SK-N-SH treated with all-trans-retinoic acid at 6 μM for 48 hours (cell line): ENCODE results near the gene STK4.

Source experiments
- ARNTL ChIP-seq: fragments of 450-650 bp; formaldehyde crosslinking; IDR thresholded peaks from 2 replicates; pipeline ENCODE4 v1.5.0; 2020; ENCODE audit warnings: low read depth, mild to moderate bottlenecking, moderate library complexity, borderline replicate concordance
- GLIS3 ChIP-seq: fragments of 250-450 bp; sonication (Bioruptor Pico); IDR thresholded peaks from 2 replicates; pipeline ENCODE4 v1.5.0; 2020; ENCODE audit warnings: mild to moderate bottlenecking, moderate library complexity
- PATZ1 ChIP-seq: fragments of 250-450 bp; sonication (Bioruptor Pico); IDR thresholded peaks from 2 replicates; pipeline ENCODE4 v1.8.0; 2020; ENCODE audit warnings: mild to moderate bottlenecking, moderate library complexity, borderline replicate concordance
- RARB ChIP-seq: fragments of 250-450 bp; sonication (Bioruptor Pico); IDR thresholded peaks from 2 replicates; pipeline ENCODE4 v1.8.0; 2021; ENCODE audit warnings: mild to moderate bottlenecking, moderate library complexity
- ZFP3 ChIP-seq: fragments of 250-450 bp; sonication (Bioruptor Pico); IDR thresholded peaks from 2 replicates; pipeline ENCODE4 v1.5.0; 2020; ENCODE audit warnings: mild to moderate bottlenecking, moderate library complexity
- ZNF70 ChIP-seq: fragments of 450-650 bp; formaldehyde crosslinking; IDR thresholded peaks from 2 replicates; pipeline ENCODE4 v1.5.0; 2020; ENCODE audit warnings: mild to moderate bottlenecking, moderate library complexity
- ZNF8 ChIP-seq: fragments of 450-650 bp; formaldehyde crosslinking; IDR thresholded peaks from 2 replicates; pipeline ENCODE4 v1.5.0; 2020; ENCODE audit warnings: mild to moderate bottlenecking, moderate library complexity

- TF ChIP-seq ZNF8 (no peak), GLIS3 (CRISPR knock-in tag) (no peak), ZFP3 (CRISPR knock-in tag) (no peak), ARNTL (CRISPR knock-in tag) (no peak), ZNF70 (CRISPR knock-in tag) (no peak), PATZ1 (no peak), RARB (no peak)
Observed at GRCh38 chr20:45113865-45114264, 147.6 kb downstream of the STK4 start.
